OCI-LY1 (cell line): Measurements from ENCODE around the gene THRSP.
"Not testable (repeated sequence)": the region's sequence is repeated elsewhere in the genome, so short reads cannot be mapped to it uniquely, and the experiment has no call there.

ENCODE experiments used
- H2AFZ ChIP-seq: fragments of 200-600 bp; sonication (generic), shearing (Covaris generic); 2 replicates; pipeline ENCODE4 v1.6.0; 2014; ENCODE audit warnings: antibody characterized with exemption, mild to moderate bottlenecking, low read length
- H3F3A ChIP-seq: fragments of 200-600 bp; sonication (generic), shearing (Covaris generic); 2 replicates; pipeline ENCODE4 v1.6.0; 2014; ENCODE audit warnings: mild to moderate bottlenecking, antibody characterized with exemption, low read length, moderate library complexity; ENCODE audit not compliant: insufficient read depth
- H3K27ac ChIP-seq: fragments of 200-600 bp; sonication (generic); 2 replicates; pipeline ENCODE4 v1.5.1; 2014; ENCODE audit warnings: low read length, mixed run types, mild to moderate bottlenecking, low read depth; ENCODE audit not compliant: poor library complexity, severe bottlenecking
- H3K27me3 ChIP-seq: fragments of 200-600 bp; sonication (generic); 2 replicates; pipeline ENCODE4 v1.6.0; 2014; ENCODE audit warnings: antibody characterized with exemption, mild to moderate bottlenecking, low read length, moderate library complexity; ENCODE audit not compliant: insufficient read depth
- H3K36me3 ChIP-seq: fragments of 200-600 bp; sonication (generic); 2 replicates; pipeline ENCODE4 v1.6.1; 2014; ENCODE audit warnings: mild to moderate bottlenecking, antibody characterized with exemption, low read length, moderate library complexity, mixed read lengths; ENCODE audit not compliant: insufficient read depth
- H3K4me1 ChIP-seq: fragments of 200-600 bp; sonication (generic); 2 replicates; pipeline ENCODE4 v1.5.1; 2014; ENCODE audit warnings: mild to moderate bottlenecking, low read length, moderate library complexity; ENCODE audit not compliant: insufficient read depth, severe bottlenecking
- H3K4me2 ChIP-seq: fragments of 200-600 bp; sonication (generic), shearing (Covaris generic); 2 replicates; pipeline ENCODE4 v1.6.1; 2014; ENCODE audit warnings: low read length
- H3K4me3 ChIP-seq: fragments of 200-600 bp; sonication (generic); 2 replicates; pipeline ENCODE4 v1.5.1; 2014; ENCODE audit warnings: low read length, low read depth, mild to moderate bottlenecking, mixed read lengths; ENCODE audit not compliant: poor library complexity, severe bottlenecking
- H3K79me2 ChIP-seq: fragments of 200-600 bp; shearing (Covaris generic); 2 replicates; pipeline ENCODE4 v1.6.1; 2016; ENCODE audit warnings: mixed run types, low read length, mixed read lengths; ENCODE audit not compliant: insufficient read depth
- H3K9ac ChIP-seq: fragments of 200-600 bp; sonication (generic), shearing (Covaris generic); 2 replicates; pipeline ENCODE4 v1.6.1; 2014; ENCODE audit warnings: mild to moderate bottlenecking, low read length, mixed read lengths
- H3K9me2 ChIP-seq: fragments of 200-600 bp; sonication (generic), shearing (Covaris generic); 2 replicates; pipeline ENCODE4 v1.6.1; 2014; ENCODE audit warnings: low read depth, mild to moderate bottlenecking, low read length, mixed read lengths
- H3K9me3 ChIP-seq: fragments of 200-600 bp; shearing (Covaris generic); 2 replicates; pipeline ENCODE4 v1.6.1; 2014; ENCODE audit warnings: low read length, mixed read lengths
- H4K20me1 ChIP-seq: fragments of 200-600 bp; sonication (generic), shearing (Covaris generic); 2 replicates; pipeline ENCODE4 v1.6.0; 2016; ENCODE audit warnings: mild to moderate bottlenecking, low read length; ENCODE audit not compliant: insufficient read depth
- EZH2 ChIP-seq: fragments of 200-600 bp; sonication (generic), shearing (Covaris generic); IDR thresholded peaks from 2 replicates; pipeline ENCODE4 v1.8.0; 2017; ENCODE audit warnings: borderline replicate concordance, mixed run types, mild to moderate bottlenecking, antibody characterized with exemption, low read length, moderate library complexity, mixed read lengths
- TF ChIP-seq, protein P1 (sequence below): fragments of 200-600 bp; sonication (generic), shearing (Covaris generic); IDR thresholded peaks from 2 replicates; pipeline ENCODE4 v1.5.1; 2017; ENCODE audit warnings: mild to moderate bottlenecking, antibody characterized with exemption, low read length, moderate library complexity, mixed read lengths

THRSP gene

DNA sequence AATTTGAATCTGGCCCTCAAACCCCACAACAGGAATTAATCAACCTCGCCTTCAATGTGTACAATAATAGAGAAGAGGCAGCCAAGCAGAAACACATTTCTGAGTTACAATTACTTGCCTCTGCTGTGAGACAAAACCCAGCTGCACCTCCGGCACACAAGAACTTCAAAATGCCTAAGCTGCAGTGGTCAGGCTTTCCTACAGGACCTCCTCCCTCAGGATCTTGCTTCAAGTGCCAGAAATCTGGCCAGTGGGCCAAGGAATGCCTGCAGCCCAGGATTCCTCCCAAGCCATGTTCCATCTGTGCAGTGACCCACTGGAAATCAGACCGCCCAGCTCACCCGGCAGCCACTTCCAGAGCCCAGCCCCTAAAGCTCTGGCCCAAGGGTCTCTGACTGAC lies 19.4 kb downstream of the THRSP start:
- no peaks in the 10 kb centered on the region for H3K9me2 ChIP-seq
- no peaks in the 10 kb centered on the region for H3F3A ChIP-seq
- H3K4me1 ChIP-seq, result peaks cover 16% of the 10 kb centered on the region
- H2AFZ ChIP-seq, result no peak overlapping the region
- TF ChIP-seq, protein P1, sequence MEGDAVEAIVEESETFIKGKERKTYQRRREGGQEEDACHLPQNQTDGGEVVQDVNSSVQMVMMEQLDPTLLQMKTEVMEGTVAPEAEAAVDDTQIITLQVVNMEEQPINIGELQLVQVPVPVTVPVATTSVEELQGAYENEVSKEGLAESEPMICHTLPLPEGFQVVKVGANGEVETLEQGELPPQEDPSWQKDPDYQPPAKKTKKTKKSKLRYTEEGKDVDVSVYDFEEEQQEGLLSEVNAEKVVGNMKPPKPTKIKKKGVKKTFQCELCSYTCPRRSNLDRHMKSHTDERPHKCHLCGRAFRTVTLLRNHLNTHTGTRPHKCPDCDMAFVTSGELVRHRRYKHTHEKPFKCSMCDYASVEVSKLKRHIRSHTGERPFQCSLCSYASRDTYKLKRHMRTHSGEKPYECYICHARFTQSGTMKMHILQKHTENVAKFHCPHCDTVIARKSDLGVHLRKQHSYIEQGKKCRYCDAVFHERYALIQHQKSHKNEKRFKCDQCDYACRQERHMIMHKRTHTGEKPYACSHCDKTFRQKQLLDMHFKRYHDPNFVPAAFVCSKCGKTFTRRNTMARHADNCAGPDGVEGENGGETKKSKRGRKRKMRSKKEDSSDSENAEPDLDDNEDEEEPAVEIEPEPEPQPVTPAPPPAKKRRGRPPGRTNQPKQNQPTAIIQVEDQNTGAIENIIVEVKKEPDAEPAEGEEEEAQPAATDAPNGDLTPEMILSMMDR, result no peak
- no peak for TF ChIP-seq EZH2
- H3K36me3 ChIP-seq, result no peaks in the 10 kb centered on the region
- H4K20me1 ChIP-seq, result no peaks in the 10 kb centered on the region
- H3K4me2 ChIP-seq, result no peak overlapping the region
- H3K79me2 ChIP-seq, result peaks cover 15% of the 10 kb centered on the region
- no peak overlapping the region for H3K9ac ChIP-seq
- H3K27me3 ChIP-seq, result no peaks in the 10 kb centered on the region
- H3K9me3 ChIP-seq, result peaks cover 3% of the 10 kb centered on the region; the same call in 1 of the 2 replicates
- H3K4me3 ChIP-seq, result no peak overlapping the region
- H3K27ac ChIP-seq, result no peak overlapping the region

DNA sequence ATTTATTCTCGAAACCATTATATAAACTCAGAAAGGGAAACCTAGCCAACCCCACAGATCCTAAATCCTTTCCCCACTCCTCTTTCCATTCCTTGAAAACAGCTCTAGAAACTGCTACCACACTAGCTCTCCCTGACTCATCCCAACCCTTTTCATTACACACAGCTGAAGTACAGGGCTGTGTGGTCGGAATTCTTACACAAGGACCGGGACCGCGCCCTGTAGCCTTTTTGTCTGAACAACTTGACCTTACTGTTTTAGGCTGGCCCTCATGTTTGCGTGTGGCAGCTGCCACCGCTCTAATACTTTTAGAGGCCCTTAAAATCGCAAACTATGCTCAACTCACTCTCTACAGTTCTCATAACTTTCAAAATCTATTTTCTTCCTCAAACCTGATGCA lies 20.8 kb downstream of the THRSP start:
- H3K27ac ChIP-seq, H3K27me3 ChIP-seq, H3K9me2 ChIP-seq, H3K79me2 ChIP-seq, H3K4me1 ChIP-seq, H3K9ac ChIP-seq, H3F3A ChIP-seq, H3K36me3 ChIP-seq, H2AFZ ChIP-seq, H3K9me3 ChIP-seq, H4K20me1 ChIP-seq, H3K4me3 ChIP-seq, H3K4me2 ChIP-seq: not testable (repeated sequence)

- no peak overlapping the region for H3K9ac ChIP-seq
- H2AFZ ChIP-seq, result no peak overlapping the region
- H3K79me2 ChIP-seq, result no peaks in the 10 kb centered on the region
- no peaks in the 10 kb centered on the region for H3K27me3 ChIP-seq
- H3K4me2 ChIP-seq, result no peak overlapping the region
- no peaks in the 10 kb centered on the region for H4K20me1 ChIP-seq
- H3F3A ChIP-seq, result no peaks in the 10 kb centered on the region
- H3K9me2 ChIP-seq, result no peaks in the 10 kb centered on the region
- peaks cover 3% of the 10 kb centered on the region; the same call in 1 of the 2 replicates for H3K9me3 ChIP-seq
- TF ChIP-seq EZH2, result no peak
- TF ChIP-seq, protein P1, result no peak
- H3K36me3 ChIP-seq, result no peaks in the 10 kb centered on the region
- no peak overlapping the region for H3K27ac ChIP-seq
- no peaks in the 10 kb centered on the region for H3K4me1 ChIP-seq
- H3K4me3 ChIP-seq, result no peak overlapping the region
Measured at GRCh38 chr11:78085972-78086371, 22.3 kb downstream of the THRSP start.

DNA sequence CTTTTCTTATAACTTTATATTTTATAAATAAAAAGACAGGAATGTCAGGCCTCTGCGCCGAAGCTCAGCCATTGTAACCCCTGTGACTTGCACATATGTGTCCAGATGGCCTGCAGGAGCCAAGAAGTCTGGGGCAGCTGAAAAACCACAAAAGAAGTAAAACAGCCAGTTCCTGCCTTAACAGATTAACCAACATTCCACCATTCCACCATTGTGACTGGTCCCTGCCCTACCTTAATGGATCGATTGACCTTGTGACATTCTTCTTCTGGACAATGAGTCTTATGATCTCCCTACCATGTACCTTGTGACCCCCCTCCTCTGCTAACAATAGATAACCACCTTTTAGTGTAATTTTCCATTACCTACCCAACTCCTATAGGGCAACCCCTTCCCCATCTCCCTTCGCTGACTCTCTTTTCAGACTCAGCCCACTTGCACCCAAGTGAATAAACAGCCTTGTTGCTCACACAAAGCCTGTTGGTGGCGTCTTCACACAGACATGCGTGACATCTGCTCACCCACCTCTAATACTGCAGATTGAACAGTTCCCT lies 22.9 kb downstream of the THRSP start:
- not testable (repeated sequence) for H3K79me2 ChIP-seq, H3K4me3 ChIP-seq, H3F3A ChIP-seq, H3K27ac ChIP-seq, H2AFZ ChIP-seq, H3K4me1 ChIP-seq, H3K4me2 ChIP-seq, H3K36me3 ChIP-seq, H3K9ac ChIP-seq, H3K27me3 ChIP-seq, H3K9me2 ChIP-seq, H4K20me1 ChIP-seq, H3K9me3 ChIP-seq
